ENCODE measurements around the gene SAMD8.
A peak's percentile ranks its signal among the peaks of the same experiment; 100 is the strongest.
"Not testable (repeated sequence)": the region's sequence is repeated elsewhere in the genome, so short reads cannot be mapped to it uniquely, and the experiment has no call there.

The SAMD8 gene

GRCh38 chr10:75097666-75098285, 13.7 kb upstream of the SAMD8 start:
- peak; percentile 53 for DNase-seq (ENCODE audit: insufficient read length, low spot score)
- FAIRE-seq, result no peak

GRCh38 chr10:75098902-75099673, 12.4 kb upstream of the SAMD8 start:
- DNase-seq (ENCODE audit: insufficient read length, low spot score), result no peak
- TF ChIP-seq POLR2A (IDR thresholded peaks at IDR 0.05; ENCODE audit: low read depth, low read length), result no peak
- no peak for FAIRE-seq

More at GRCh38 chr10:75097666-75098285, 13.7 kb upstream of the SAMD8 start:
- TF ChIP-seq POLR2A (IDR thresholded peaks at IDR 0.05; ENCODE audit: low read depth, low read length), result no peak

- peak; percentile 94 for DNase-seq (ENCODE audit: insufficient read length, low spot score)
- FAIRE-seq, result no peak
- TF ChIP-seq POLR2A (IDR thresholded peaks at IDR 0.05; ENCODE audit: low read depth, low read length), result no peak
These were observed 11.3 kb upstream of the SAMD8 start for GRCh38 chr10:75099952-75100763.

- no peak for TF ChIP-seq POLR2A (IDR thresholded peaks at IDR 0.05; ENCODE audit: low read depth, low read length)
- DNase-seq (ENCODE audit: insufficient read length, low spot score) (no peak), FAIRE-seq (no peak)
These were observed 10.6 kb upstream of the SAMD8 start for GRCh38 chr10:75100764-75101291.

GRCh38 chr10:75101416-75102251, 9.8 kb upstream of the SAMD8 start:
- no peak for TF ChIP-seq POLR2A (IDR thresholded peaks at IDR 0.05; ENCODE audit: low read depth, low read length)
- no peak for DNase-seq (ENCODE audit: insufficient read length, low spot score)
- FAIRE-seq, result no peak

DNA sequence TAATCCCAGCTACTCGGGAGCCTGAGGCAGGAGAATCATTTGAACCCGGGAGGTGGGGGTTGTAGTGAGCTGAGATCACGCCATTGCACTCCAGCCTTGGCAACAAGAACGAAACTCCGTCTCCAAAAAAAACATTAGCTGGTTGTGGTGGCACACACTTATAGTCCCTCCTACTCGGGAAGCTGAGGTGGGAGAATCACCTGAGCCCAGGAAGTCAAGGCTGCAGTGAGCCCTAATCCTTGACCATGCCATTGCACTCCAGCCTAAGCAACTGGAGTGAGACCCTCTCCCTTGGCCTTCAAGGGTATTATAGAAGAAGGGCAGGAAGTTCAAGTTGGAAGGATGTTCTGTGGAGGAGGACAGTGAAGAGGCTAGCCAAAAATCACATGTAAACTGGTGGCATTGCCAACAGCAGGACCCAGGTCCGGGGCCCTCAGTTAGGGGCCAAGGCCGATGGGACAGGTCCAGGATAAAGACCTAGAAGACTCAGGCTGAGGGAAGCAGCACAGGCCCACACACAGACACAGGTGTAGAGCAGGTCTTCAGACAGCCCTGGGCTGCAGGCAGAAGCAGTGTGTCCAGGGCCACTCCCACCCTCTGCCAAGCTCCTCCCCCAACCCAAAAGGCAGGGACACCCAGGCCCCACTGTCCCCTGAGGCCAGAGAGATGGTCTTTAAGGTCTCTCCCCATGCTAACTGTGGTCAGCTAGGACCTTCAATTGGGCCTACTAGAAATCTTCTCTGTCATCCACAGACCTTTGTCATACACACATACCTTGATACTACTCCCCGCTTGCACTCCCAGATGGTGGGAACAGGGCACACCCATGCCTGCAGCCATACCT, 8.4 kb upstream of the SAMD8 start:
- TF ChIP-seq POLR2A (IDR thresholded peaks at IDR 0.05; ENCODE audit: low read depth, low read length), result no peak
- DNase-seq (ENCODE audit: insufficient read length, low spot score), result no peak
- FAIRE-seq, result no peak

- no peak for TF ChIP-seq POLR2A (IDR thresholded peaks at IDR 0.05; ENCODE audit: low read depth, low read length)
- FAIRE-seq (no peak), DNase-seq (ENCODE audit: insufficient read length, low spot score) (no peak)
These were observed 7.4 kb upstream of the SAMD8 start for GRCh38 chr10:75103881-75104686.

GRCh38 chr10:75104842-75105241, 6.6 kb upstream of the SAMD8 start:
- DNase-seq (ENCODE audit: insufficient read length, low spot score) (no peak), FAIRE-seq (no peak)
- no peak for TF ChIP-seq POLR2A (IDR thresholded peaks at IDR 0.05; ENCODE audit: low read depth, low read length)

DNA sequence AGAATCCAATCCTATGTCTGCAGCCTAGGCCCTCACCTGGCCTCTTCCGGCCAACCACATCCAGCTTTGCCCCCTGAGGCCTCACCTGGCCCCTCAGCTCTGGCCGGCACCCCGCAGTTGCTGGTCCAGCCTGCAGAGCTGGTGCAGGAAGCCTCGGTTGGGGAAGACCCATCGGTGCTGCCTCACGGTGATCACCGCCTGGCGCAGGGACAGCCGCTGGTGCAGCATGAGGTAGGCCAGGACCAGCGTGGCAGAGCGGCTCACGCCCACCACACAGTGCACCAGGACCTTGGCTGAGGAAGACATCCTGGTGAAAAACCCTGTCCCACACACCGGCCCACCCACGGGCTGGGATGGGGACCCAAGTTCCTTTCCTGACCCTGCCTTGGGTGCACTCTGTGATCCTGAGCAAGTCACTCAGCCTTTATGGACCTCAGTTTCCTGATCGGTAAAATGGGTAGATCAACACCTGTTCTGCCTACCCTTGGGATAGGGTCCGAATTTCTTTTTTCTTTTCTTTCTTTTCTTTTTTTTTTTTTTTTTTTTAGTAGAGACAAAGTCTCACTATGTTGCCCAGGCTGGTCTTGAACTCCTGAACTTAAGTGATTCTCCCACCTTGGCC, 5.8 kb upstream of the SAMD8 start:
- DNase-seq (ENCODE audit: insufficient read length, low spot score) (no peak), FAIRE-seq (no peak)
- no peak for TF ChIP-seq POLR2A (IDR thresholded peaks at IDR 0.05; ENCODE audit: low read depth, low read length)

DNA sequence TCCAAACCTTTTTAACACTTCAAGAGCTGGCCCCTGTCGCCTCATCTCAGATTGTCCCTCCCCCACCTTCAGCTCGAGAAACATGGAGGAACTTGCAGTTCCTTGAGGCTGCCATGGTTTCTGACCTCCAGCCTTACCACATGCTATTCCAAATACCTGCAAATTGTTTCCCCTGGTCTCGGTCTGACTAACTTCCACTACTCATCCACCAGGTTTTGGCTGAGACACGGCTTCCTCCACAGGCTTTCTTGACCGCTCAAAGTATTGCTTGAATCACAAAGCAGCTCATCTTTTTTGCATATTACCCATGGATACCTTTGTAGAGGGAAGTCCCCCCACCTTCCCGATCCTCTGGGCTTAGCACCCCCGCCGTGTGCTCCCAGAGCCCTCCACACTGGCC, 5.2 kb upstream of the SAMD8 start:
- no peak for FAIRE-seq
- TF ChIP-seq POLR2A (IDR thresholded peaks at IDR 0.05; ENCODE audit: low read depth, low read length), result no peak
- DNase-seq (ENCODE audit: insufficient read length, low spot score), result no peak

- DNase-seq (ENCODE audit: insufficient read length, low spot score); FAIRE-seq: not testable (repeated sequence)
These were observed 4.6 kb upstream of the SAMD8 start for GRCh38 chr10:75106891-75107290.

Data from H54 (cell line).